GM12872 (cell line): Measurements from ENCODE around the gene MAP2K3.

Experiments used
- CTCF ChIP-seq: IDR thresholded peaks from 3 replicates; pipeline ENCODE4 v1.5.1; 2011; ENCODE audit warnings: low read depth, mild to moderate bottlenecking, low read length, moderate library complexity; ENCODE audit not compliant: insufficient read depth

Gene MAP2K3

GRCh38 chr17:21291357-21291756 is 6.8 kb downstream of the MAP2K3 start:
- TF ChIP-seq CTCF = no peak

GRCh38 chr17:21291862-21292261 is 7.4 kb downstream of the MAP2K3 start:
- TF ChIP-seq CTCF = no peak

GRCh38 chr17:21292867-21293830 is 8.6 kb downstream of the MAP2K3 start:
- TF ChIP-seq CTCF = no peak

- no peak for TF ChIP-seq CTCF
These were observed 9.3 kb downstream of the MAP2K3 start for GRCh38 chr17:21293831-21294210.

- no peak for TF ChIP-seq CTCF
These were observed 10.0 kb downstream of the MAP2K3 start for GRCh38 chr17:21294321-21295035.

- no peak for TF ChIP-seq CTCF
These were observed 10.8 kb downstream of the MAP2K3 start for GRCh38 chr17:21295036-21295952.
